ENCODE data around the gene DOK5.

GRCh38 chr20:54576518-54576917 is 101.1 kb downstream of the DOK5 start:
- TF ChIP-seq CTCF (IDR thresholded peaks at IDR 0.05; ENCODE audit: low read length), result no peak
- TF ChIP-seq EZH2phosphoT487 (IDR thresholded peaks at IDR 0.05; ENCODE audit: low read length), result no peak
- TF ChIP-seq EZH2 (optimal IDR thresholded peaks at IDR 0.05; ENCODE audit: low read depth, low read length), result no peak
